GM20431 (cell line): Measurements from ENCODE around the gene SNAP47.

Experiments used
- in situ Hi-C: fragments of 300-500 bp; cut with MseI, MboI; formaldehyde crosslinking; loops from one replicate; pipeline ENCODE4 v1.15.0; 2020; ENCODE audit warnings: low sequenced_read_pairs; ENCODE audit not compliant: unreplicated experiment

SNAP47 gene

GRCh38 chr1:227747948-227748495 lies 12.8 kb downstream of the SNAP47 start:
- in situ Hi-C loops, result no loop called here

GRCh38 chr1:227748496-227749182 lies 13.4 kb downstream of the SNAP47 start:
- in situ Hi-C loops, result no loop called here

- in situ Hi-C loops, result no loop called here
These were observed 14.0 kb downstream of the SNAP47 start for GRCh38 chr1:227749225-227749624.

GRCh38 chr1:227749916-227750710 lies 14.9 kb downstream of the SNAP47 start:
- in situ Hi-C loops, result no loop called here

GRCh38 chr1:227753999-227754711 lies 18.9 kb downstream of the SNAP47 start:
- in situ Hi-C loops, result no loop called here

- in situ Hi-C loops, result no loop called here
These were observed 19.7 kb downstream of the SNAP47 start for GRCh38 chr1:227754958-227755357.

- in situ Hi-C loops, result no loop called here
These were observed 21.1 kb downstream of the SNAP47 start for GRCh38 chr1:227756172-227756959.

- in situ Hi-C loops, result no loop called here
These were observed 22.5 kb downstream of the SNAP47 start for GRCh38 chr1:227757781-227758180.

- in situ Hi-C loops, result no loop called here
These were observed 23.1 kb downstream of the SNAP47 start for GRCh38 chr1:227758366-227758765.

- in situ Hi-C loops, result no loop called here
These were observed 24.4 kb downstream of the SNAP47 start for GRCh38 chr1:227759341-227760300.

- in situ Hi-C loops, result no loop called here
These were observed 25.1 kb downstream of the SNAP47 start for GRCh38 chr1:227760377-227760776.

GRCh38 chr1:227761621-227762230 lies 26.5 kb downstream of the SNAP47 start:
- in situ Hi-C loops, result no loop called here

- in situ Hi-C loops, result no loop called here
These were observed 27.1 kb downstream of the SNAP47 start for GRCh38 chr1:227762231-227762911.

GRCh38 chr1:227763246-227764018 lies 28.2 kb downstream of the SNAP47 start:
- in situ Hi-C loops, result no loop called here

- in situ Hi-C loops, result no loop called here
These were observed 28.8 kb downstream of the SNAP47 start for GRCh38 chr1:227764019-227764391.

- in situ Hi-C loops, result no loop called here
These were observed 30.2 kb downstream of the SNAP47 start for GRCh38 chr1:227765261-227766014.
